Sigmoid colon (tissue), 7 donors: ENCODE measurements around the gene PRKN. TPM values are rescaled to one million over a fixed set of nuclear protein-coding genes. Genes with fewer than 3 reads are reported as not detected.

Experiments
- DNase-seq: peaks from one replicate; pipeline ENCODE4 v3.0.0-alpha.2; 2019
- H3K27ac ChIP-seq, 4 donors: fragments of 200-600 bp; sonication (generic); one replicate each; pipeline ENCODE4 v1.5.1; 2016 to 2019; ENCODE audit warnings: mild to moderate bottlenecking in 1 of 4
- H3K27me3 ChIP-seq, 3 donors: fragments of 200-600 bp; sonication (generic); one replicate each; pipeline ENCODE4 v1.5.1; 2019; ENCODE audit warnings: mild to moderate bottlenecking in 1 of 3
- H3K36me3 ChIP-seq, 4 donors: fragments of 200-600 bp; sonication (generic); one replicate each; pipeline ENCODE4 v1.5.1; 2016 to 2019
- H3K4me1 ChIP-seq, 4 donors: fragments of 200-600 bp; sonication (generic); one replicate each; pipeline ENCODE4 v1.5.1; 2017 to 2019
- H3K4me3 ChIP-seq, 4 donors: fragments of 200-600 bp; sonication (generic); one replicate each; pipeline ENCODE4 v1.5.1; 2017 to 2019; ENCODE audit warnings: mild to moderate bottlenecking in 2 of 4, moderate library complexity in 1 of 4
- H3K9me3 ChIP-seq, 4 donors: fragments of 200-600 bp in 3 of 4; sonication (generic) in 3 of 4; one replicate each; pipeline versions ENCODE4 v1.5.1 to v1.6.1; 2013 to 2019
- EP300 ChIP-seq, 4 donors: sonication (generic); formaldehyde crosslinking; IDR thresholded peaks; one replicate each; pipeline ENCODE4 v1.6.1; 2017; ENCODE audit warnings: antibody characterized with exemption in 4 of 4
- POLR2A ChIP-seq, 2 donors: fragments of 450-650 bp; IDR thresholded peaks; one replicate each; pipeline ENCODE4 v1.6.1; 2016; ENCODE audit warnings: antibody characterized with exemption in 2 of 2, mild to moderate bottlenecking in 2 of 2, moderate library complexity in 2 of 2
- POLR2AphosphoS5 ChIP-seq, 4 donors: sonication (generic); formaldehyde crosslinking; IDR thresholded peaks; one replicate each; pipeline ENCODE4 v1.6.1; 2017; ENCODE audit warnings: antibody characterized with exemption in 4 of 4
- WGBS, 2 donors: extraction: QIAGEN DNeasy Blood & Tissue Kit; methylation state at CpG; one replicate each; pipeline ENCODE4 v1.1.7; 2013; 5-methylcytosine and 5-hydroxymethylcytosine counted together
- intact Hi-C: fragments of 100-400 bp; cut with DNase I; formaldehyde crosslinking; loops from one replicate; pipeline ENCODE4 v1.15.1; 2023
- polyA plus RNA-seq, 3 donors: library from polyadenylated mRNA; stranded (reverse); fragments of 200-250 nt; gene quantifications; one replicate each; pipeline ENCODE4 v1.2.3, GENCODE V29; 2013
- total RNA-seq, 4 donors: library from RNA; depleted of rRNA; stranded (reverse); fragments of >200 nt; gene quantifications; one replicate each; pipeline ENCODE4 v1.1.0, GENCODE V29; 2016
- TF ChIP-seq, protein P1 (sequence below), 4 experiments: fragments of 450-650 bp in 3 of 4; fragments of 200-600 bp in 1 of 4; IDR thresholded peaks; one replicate each; pipeline ENCODE4 v1.5.1; 2016 to 2019; ENCODE audit warnings: antibody characterized with exemption in 4 of 4, mild to moderate bottlenecking in 3 of 4, moderate library complexity in 2 of 4
- donor health status: healthy with polysubstance abuse.
- donor health status: Bipolar disorder and iron deficiency.
- donor health status: healthy.

Gene PRKN
- total and polyA plus RNA-seq, 7 donors = 0.38 to 173 (median 9.7) TPM

DNA sequence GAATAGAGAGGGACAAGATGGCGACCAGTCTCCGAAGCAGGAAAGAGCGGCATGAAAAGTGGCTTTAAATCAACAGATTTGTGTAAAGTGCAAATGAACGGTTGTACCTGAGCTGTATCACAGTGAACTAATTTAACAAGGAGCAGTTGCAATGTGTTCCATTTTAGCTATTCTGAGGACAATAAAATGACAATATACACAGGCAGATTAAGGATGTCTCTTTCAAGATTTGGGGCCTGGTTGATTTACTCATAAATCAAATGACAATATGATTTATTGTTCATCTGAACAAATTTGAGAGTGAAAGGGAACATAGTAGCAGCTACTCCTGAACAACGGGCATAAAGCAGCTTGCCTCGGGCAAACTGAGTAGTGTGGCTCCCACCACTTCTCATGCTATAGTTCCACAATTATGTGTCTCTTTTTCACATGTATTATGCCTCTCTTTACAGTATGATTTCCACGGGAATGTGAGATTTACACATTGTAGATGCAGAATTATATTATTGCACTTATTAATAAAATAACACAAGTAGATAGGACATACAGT, 1249.6 kb downstream of the PRKN start:
- H3K36me3 ChIP-seq = no peaks in the 10 kb centered on the region
- TF ChIP-seq EP300 (IDR thresholded peaks at IDR 0.05) (no peak), POLR2A (IDR thresholded peaks at IDR 0.05) (no peak), POLR2AphosphoS5 (IDR thresholded peaks at IDR 0.05) (no peak)
- TF ChIP-seq, protein P1, sequence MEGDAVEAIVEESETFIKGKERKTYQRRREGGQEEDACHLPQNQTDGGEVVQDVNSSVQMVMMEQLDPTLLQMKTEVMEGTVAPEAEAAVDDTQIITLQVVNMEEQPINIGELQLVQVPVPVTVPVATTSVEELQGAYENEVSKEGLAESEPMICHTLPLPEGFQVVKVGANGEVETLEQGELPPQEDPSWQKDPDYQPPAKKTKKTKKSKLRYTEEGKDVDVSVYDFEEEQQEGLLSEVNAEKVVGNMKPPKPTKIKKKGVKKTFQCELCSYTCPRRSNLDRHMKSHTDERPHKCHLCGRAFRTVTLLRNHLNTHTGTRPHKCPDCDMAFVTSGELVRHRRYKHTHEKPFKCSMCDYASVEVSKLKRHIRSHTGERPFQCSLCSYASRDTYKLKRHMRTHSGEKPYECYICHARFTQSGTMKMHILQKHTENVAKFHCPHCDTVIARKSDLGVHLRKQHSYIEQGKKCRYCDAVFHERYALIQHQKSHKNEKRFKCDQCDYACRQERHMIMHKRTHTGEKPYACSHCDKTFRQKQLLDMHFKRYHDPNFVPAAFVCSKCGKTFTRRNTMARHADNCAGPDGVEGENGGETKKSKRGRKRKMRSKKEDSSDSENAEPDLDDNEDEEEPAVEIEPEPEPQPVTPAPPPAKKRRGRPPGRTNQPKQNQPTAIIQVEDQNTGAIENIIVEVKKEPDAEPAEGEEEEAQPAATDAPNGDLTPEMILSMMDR (IDR thresholded peaks at IDR 0.05) = no peak
- no peak overlapping the region for H3K27ac ChIP-seq
- intact Hi-C loops = no loop called here
- no peaks in the 10 kb centered on the region for H3K9me3 ChIP-seq
- H3K4me1 ChIP-seq = no peaks in the 10 kb centered on the region
- 72 to 83% methylated on average over 7 of the region's 7 CpGs for WGBS, 2 donors
- no peaks in the 10 kb centered on the region for H3K27me3 ChIP-seq
- no peak for DNase-seq
- no peak overlapping the region for H3K4me3 ChIP-seq

- Histone ChIP-seq H3K36me3 (no peaks in the 10 kb centered on the region), H3K4me3 (no peak overlapping the region), H3K27me3 (no peaks in the 10 kb centered on the region), H3K27ac (peak overlapping the region in 1 of 4 donors; percentile 29), H3K9me3 (no peaks in the 10 kb centered on the region), H3K4me1 (no peaks in the 10 kb centered on the region)
- DNase-seq = no peak
- TF ChIP-seq POLR2AphosphoS5 (IDR thresholded peaks at IDR 0.05) (no peak), EP300 (IDR thresholded peaks at IDR 0.05) (no peak), POLR2A (IDR thresholded peaks at IDR 0.05) (no peak)
- TF ChIP-seq, protein P1 (IDR thresholded peaks at IDR 0.05) = no peak
- WGBS, 2 donors = 73 to 86% methylated on average over 9 of the region's 9 CpGs
- intact Hi-C loops = no loop called here
Measured at GRCh38 chr6:161476711-161477110, 1250.9 kb downstream of the PRKN start.

- H3K4me3 ChIP-seq = no peak overlapping the region
- H3K27me3 ChIP-seq = no peaks in the 10 kb centered on the region
- intact Hi-C loops = no loop called here
- H3K4me1 ChIP-seq = no peaks in the 10 kb centered on the region
- H3K27ac ChIP-seq = no peak overlapping the region
- DNase-seq = no peak
- TF ChIP-seq EP300 (IDR thresholded peaks at IDR 0.05) (no peak), POLR2AphosphoS5 (IDR thresholded peaks at IDR 0.05) (no peak), POLR2A (IDR thresholded peaks at IDR 0.05) (no peak)
- TF ChIP-seq, protein P1 (IDR thresholded peaks at IDR 0.05) = no peak
- WGBS, 2 donors = 69 to 73% methylated on average over 2 of the region's 2 CpGs
- no peaks in the 10 kb centered on the region for H3K36me3 ChIP-seq
- no peaks in the 10 kb centered on the region for H3K9me3 ChIP-seq
Measured at GRCh38 chr6:161465403-161465802, 1262.2 kb downstream of the PRKN start.

- no peak overlapping the region for H3K27ac ChIP-seq
- no peaks in the 10 kb centered on the region for H3K9me3 ChIP-seq
- no peak for TF ChIP-seq EP300 (IDR thresholded peaks at IDR 0.05)
- no peak for TF ChIP-seq POLR2AphosphoS5 (IDR thresholded peaks at IDR 0.05)
- TF ChIP-seq POLR2A (IDR thresholded peaks at IDR 0.05) = no peak
- TF ChIP-seq, protein P1 (IDR thresholded peaks at IDR 0.05) = no peak
- intact Hi-C loops = no loop called here
- no peaks in the 10 kb centered on the region for H3K27me3 ChIP-seq
- no peak overlapping the region for H3K4me3 ChIP-seq
- H3K36me3 ChIP-seq = no peaks in the 10 kb centered on the region
- H3K4me1 ChIP-seq = peaks cover 0 to 14% (median 4%) of the 10 kb centered on the region in 4 donors
- WGBS, 2 donors = 65 to 81% methylated on average over 2 of the region's 2 CpGs
- DNase-seq = no peak
Measured at GRCh38 chr6:161463071-161463470, 1264.5 kb downstream of the PRKN start.

- Histone ChIP-seq H3K27me3 (no peaks in the 10 kb centered on the region), H3K36me3 (no peaks in the 10 kb centered on the region), H3K27ac (no peak overlapping the region), H3K4me1 (peaks cover 0 to 14% (median 4%) of the 10 kb centered on the region in 4 donors), H3K4me3 (no peak overlapping the region), H3K9me3 (no peaks in the 10 kb centered on the region)
- WGBS, 2 donors = 62 to 76% methylated on average over 2 of the region's 2 CpGs
- DNase-seq = no peak
- intact Hi-C loops = no loop called here
- TF ChIP-seq POLR2A (IDR thresholded peaks at IDR 0.05) = no peak
Measured at GRCh38 chr6:161462148-161462547, 1265.4 kb downstream of the PRKN start.
